ENCODE results near the gene PLN.

The PLN gene

DNA sequence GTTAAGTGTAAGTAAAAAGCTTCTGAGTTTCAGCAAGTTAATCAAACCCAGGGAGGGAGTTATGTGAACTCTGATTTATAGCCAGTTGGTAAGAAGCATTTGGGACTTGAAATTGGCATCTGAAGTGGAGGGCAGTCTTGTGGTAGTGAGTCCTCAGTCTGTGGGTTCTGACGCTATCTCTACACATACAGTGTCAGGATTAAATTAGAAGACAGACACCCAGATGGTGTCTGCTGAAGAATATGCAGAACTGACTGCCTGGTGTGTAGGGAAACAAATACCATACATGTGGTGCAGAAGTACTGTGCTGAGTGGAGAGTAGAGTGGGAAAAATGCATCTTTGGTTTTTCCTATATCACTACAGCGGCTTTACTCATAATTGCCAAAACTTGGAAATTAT, 43.5 kb upstream of the PLN start:
- TF ChIP-seq FOXP2 (optimal IDR thresholded peaks at IDR 0.05; ENCODE audit: borderline replicate concordance, extremely low read depth, extremely low read length, insufficient read depth) (no peak), SIN3A (IDR thresholded peaks at IDR 0.05; ENCODE audit: borderline replicate concordance, insufficient read depth, low read length) (no peak), POLR2AphosphoS5 (IDR thresholded peaks at IDR 0.05; ENCODE audit: low read depth, low read length) (no peak)
- TF ChIP-seq, protein P1, sequence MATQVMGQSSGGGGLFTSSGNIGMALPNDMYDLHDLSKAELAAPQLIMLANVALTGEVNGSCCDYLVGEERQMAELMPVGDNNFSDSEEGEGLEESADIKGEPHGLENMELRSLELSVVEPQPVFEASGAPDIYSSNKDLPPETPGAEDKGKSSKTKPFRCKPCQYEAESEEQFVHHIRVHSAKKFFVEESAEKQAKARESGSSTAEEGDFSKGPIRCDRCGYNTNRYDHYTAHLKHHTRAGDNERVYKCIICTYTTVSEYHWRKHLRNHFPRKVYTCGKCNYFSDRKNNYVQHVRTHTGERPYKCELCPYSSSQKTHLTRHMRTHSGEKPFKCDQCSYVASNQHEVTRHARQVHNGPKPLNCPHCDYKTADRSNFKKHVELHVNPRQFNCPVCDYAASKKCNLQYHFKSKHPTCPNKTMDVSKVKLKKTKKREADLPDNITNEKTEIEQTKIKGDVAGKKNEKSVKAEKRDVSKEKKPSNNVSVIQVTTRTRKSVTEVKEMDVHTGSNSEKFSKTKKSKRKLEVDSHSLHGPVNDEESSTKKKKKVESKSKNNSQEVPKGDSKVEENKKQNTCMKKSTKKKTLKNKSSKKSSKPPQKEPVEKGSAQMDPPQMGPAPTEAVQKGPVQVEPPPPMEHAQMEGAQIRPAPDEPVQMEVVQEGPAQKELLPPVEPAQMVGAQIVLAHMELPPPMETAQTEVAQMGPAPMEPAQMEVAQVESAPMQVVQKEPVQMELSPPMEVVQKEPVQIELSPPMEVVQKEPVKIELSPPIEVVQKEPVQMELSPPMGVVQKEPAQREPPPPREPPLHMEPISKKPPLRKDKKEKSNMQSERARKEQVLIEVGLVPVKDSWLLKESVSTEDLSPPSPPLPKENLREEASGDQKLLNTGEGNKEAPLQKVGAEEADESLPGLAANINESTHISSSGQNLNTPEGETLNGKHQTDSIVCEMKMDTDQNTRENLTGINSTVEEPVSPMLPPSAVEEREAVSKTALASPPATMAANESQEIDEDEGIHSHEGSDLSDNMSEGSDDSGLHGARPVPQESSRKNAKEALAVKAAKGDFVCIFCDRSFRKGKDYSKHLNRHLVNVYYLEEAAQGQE (IDR thresholded peaks at IDR 0.05; ENCODE audit: insufficient read depth in 1 of 2, low read depth in 2 of 2, low read length in 2 of 2), result no peak

DNA sequence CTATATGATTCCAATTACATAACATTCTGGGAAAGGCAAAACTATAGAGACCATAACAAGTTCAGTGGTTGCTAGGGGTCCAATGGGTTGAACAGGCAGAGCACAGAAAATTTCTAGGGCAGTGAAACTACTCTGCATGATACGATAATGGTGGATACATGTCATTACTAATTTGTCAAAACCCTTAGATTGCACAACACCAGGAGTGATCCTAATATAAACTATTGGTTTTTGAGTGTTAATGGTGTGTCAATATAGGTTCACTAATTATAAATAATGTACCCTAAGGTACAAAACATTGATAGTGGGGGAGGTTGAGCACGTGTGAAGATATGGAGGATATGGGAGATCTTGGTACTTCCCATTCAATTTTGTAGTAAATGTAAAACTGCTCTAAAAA, 42.4 kb upstream of the PLN start:
- TF ChIP-seq TAF1 (IDR thresholded peaks at IDR 0.05; ENCODE audit: borderline replicate concordance, insufficient read depth, low read length) (no peak), POLR2AphosphoS5 (IDR thresholded peaks at IDR 0.05; ENCODE audit: low read depth, low read length) (no peak), SIN3A (IDR thresholded peaks at IDR 0.05; ENCODE audit: borderline replicate concordance, insufficient read depth, low read length) (no peak), FOXP2 (optimal IDR thresholded peaks at IDR 0.05; ENCODE audit: borderline replicate concordance, extremely low read depth, extremely low read length, insufficient read depth) (no peak)
- TF ChIP-seq, protein P1 (IDR thresholded peaks at IDR 0.05; ENCODE audit: insufficient read depth in 1 of 2, low read depth in 2 of 2, low read length in 2 of 2), result no peak

DNA sequence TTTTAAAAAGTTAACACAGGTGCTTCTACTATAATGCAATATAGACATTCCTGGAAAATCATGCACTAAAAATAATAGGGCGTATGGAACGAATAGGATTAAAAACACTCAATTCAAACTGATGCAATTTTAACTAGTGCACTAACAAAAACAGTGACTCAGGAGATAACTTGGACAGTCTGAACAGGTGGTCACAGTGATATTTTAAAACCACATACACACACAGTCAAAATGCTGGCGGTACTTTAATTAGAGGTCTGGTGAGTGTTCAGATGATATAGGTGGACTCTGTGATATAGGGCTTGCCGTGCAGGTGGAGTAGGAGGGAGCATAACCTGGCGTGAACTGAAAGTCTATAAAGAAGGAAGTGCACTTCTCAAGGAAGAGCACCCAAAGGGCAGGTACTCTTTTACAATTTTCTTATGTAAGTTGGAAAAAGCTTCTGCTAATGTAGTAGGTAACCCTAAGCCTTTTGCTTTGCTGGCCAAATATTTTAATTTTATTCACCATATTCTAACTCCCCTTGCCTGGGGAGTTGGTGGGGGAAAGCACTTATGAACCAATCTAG, 41.9 kb upstream of the PLN start:
- no peak for TF ChIP-seq TAF1 (IDR thresholded peaks at IDR 0.05; ENCODE audit: borderline replicate concordance, insufficient read depth, low read length)
- TF ChIP-seq SIN3A (IDR thresholded peaks at IDR 0.05; ENCODE audit: borderline replicate concordance, insufficient read depth, low read length), result no peak
- TF ChIP-seq, protein P1 (IDR thresholded peaks at IDR 0.05; ENCODE audit: insufficient read depth in 1 of 2, low read depth in 2 of 2, low read length in 2 of 2), result no peak
- TF ChIP-seq POLR2AphosphoS5 (IDR thresholded peaks at IDR 0.05; ENCODE audit: low read depth, low read length), result no peak
- TF ChIP-seq FOXP2 (optimal IDR thresholded peaks at IDR 0.05; ENCODE audit: borderline replicate concordance, extremely low read depth, extremely low read length, insufficient read depth), result no peak

DNA sequence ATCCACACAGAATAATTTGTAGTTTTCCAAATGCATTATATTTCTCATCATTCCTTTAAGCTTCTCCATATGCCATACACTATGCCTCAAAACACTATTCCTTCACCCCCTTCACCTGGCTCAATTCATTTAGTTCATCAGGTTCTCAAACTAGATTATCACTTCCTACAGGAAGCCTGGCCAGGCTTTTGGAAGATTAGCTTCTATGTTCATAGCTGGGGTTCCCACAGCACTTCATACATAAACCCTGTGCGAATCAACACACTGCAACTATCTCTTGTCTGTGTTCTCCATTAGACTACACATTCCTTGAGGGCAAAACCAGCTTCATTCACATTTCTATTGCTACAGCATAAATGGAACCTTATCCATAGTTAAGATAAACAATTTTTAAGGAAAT, 40.5 kb upstream of the PLN start:
- TF ChIP-seq, protein P1 (IDR thresholded peaks at IDR 0.05; ENCODE audit: insufficient read depth in 1 of 2, low read depth in 2 of 2, low read length in 2 of 2), result no peak
- no peak for TF ChIP-seq TAF1 (IDR thresholded peaks at IDR 0.05; ENCODE audit: borderline replicate concordance, insufficient read depth, low read length)
- no peak for TF ChIP-seq SIN3A (IDR thresholded peaks at IDR 0.05; ENCODE audit: borderline replicate concordance, insufficient read depth, low read length)
- no peak for TF ChIP-seq FOXP2 (optimal IDR thresholded peaks at IDR 0.05; ENCODE audit: borderline replicate concordance, extremely low read depth, extremely low read length, insufficient read depth)
- no peak for TF ChIP-seq POLR2AphosphoS5 (IDR thresholded peaks at IDR 0.05; ENCODE audit: low read depth, low read length)
